Body of pancreas (tissue), 4 donors: ENCODE data around the gene CLCNKB.

Experiments used
- CTCF ChIP-seq, 7 experiments: fragments of 450-650 bp in 4 of 7; fragments of 200-600 bp in 3 of 7; sonication (generic) in 3 of 7; IDR thresholded peaks; one replicate each; pipeline ENCODE4 v1.5.1; 2016 to 2019; ENCODE audit warnings: antibody characterized with exemption in 7 of 7
- POLR2A ChIP-seq, 3 donors: fragments of 450-650 bp; IDR thresholded peaks; one replicate each; pipeline ENCODE4 v1.6.1; 2016; ENCODE audit warnings: antibody characterized with exemption in 3 of 3, mild to moderate bottlenecking in 2 of 3

DNA sequence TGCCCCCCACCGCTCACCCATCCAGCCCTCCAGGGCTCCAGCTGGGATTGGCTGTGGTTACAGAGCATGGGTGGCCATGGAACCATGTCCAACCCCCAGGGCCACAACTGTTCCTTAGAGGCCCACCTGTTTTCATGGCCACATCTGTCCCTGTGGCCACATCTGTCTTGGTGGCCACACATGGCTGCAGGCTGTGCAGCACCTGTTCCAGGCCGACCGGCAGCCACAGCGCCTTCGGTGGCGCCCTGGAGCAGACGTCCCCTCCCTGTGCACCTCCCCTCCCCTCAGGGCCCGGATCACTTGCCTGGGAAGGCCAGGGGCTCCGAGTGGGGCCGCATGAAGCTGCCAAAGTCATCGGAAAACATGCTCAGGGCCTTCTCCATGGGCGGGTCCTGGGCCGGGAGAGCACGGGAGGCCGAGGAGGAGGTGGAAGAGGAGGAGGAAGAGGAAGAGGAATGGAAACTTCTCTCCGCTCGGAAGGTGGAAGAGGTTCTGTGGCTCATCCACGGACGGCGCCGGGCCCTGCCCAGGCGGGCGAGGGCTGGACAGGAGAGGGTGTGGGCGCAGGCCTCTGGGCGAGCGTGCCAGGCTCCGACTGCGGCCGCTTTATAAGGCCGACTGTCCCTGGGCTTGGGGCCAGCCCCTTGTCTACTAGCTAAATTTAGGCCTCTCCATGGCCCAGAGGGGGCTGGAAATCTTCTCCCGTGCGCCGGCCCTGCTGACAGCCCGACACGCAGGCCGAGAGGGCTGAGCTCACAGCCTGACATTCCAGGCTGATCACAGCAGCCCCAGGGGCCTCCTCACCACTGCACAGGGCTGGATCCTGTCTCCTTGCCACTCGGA is 25.9 kb upstream of the CLCNKB start, which contains the start of gene HSPB7:
- no peak for TF ChIP-seq CTCF (IDR thresholded peaks at IDR 0.05)
- no peak for TF ChIP-seq POLR2A (IDR thresholded peaks at IDR 0.05)
